ENCODE measurements around the gene TPPP2.

Gene TPPP2

DNA sequence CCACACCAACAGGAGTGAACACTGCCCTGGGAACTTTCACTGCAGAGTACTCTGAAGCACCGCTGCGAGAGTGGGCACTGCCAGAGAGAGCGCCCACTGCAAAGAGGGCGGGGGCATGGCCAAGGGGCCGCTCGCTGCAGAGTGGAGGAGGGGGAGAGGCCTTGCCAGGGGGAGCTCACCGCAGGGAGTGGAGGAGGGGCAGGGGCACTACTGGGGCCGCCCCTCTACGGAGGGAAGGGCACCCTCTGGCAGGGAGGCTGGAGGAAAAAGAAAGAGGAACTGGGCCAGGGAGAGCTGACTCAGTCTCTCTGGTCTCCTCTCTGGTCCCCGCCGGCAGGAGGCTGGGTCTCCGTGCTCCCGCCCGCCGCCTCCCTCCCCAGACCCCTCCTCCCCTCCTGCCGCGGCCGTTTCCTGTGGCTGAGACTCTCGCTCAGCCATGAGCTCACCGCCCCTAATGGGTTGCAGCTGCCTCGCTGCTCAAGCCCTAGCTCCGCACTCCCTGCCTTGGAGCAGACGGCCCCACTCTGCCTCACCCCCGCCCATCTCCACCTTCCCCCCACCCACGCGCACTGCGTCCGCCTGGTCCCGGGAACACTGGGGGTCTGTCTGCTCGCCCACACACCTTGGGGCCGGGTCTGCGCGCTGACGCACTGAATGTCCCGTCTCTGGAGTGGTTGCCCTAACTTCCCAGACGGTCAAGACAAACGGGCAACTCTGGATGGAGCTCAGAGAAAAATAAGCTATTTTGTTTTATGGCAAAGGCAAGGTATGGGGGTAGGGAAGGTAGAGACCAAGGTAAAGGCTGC lies 41.4 kb downstream of the TPPP2 start (continued):
- TF ChIP-seq ZNF664 (tag by site-specific recombination; IDR thresholded peaks at IDR 0.05): no peak
- no peak for TF ChIP-seq ZNF521 (tag by site-specific recombination; IDR thresholded peaks at IDR 0.05)
- peak; percentile 87 for TF ChIP-seq KLF16 (tag by site-specific recombination; IDR thresholded peaks at IDR 0.05)
- TF ChIP-seq KLF8 (tag by site-specific recombination; IDR thresholded peaks at IDR 0.05): peak; percentile 70; the same call in 1 of the 2 replicates
- TF ChIP-seq, protein P1, sequence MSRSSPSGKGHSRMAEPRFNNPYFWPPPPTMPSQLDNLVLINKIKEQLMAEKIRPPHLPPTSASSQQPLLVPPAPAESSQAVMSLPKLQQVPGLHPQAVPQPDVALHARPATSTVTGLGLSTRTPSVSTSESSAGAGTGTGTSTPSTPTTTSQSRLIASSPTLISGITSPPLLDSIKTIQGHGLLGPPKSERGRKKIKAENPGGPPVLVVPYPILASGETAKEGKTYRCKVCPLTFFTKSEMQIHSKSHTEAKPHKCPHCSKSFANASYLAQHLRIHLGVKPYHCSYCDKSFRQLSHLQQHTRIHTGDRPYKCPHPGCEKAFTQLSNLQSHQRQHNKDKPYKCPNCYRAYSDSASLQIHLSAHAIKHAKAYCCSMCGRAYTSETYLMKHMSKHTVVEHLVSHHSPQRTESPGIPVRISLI (tag by site-specific recombination; IDR thresholded peaks at IDR 0.05): no peak
- TF ChIP-seq ZNF629 (tag by site-specific recombination; IDR thresholded peaks at IDR 0.05): peak; percentile 79
- TF ChIP-seq ZFHX2 (tag by site-specific recombination; conservative IDR thresholded peaks at IDR 0.05): peak; percentile 95
- TF ChIP-seq GLIS2 (tag by site-specific recombination; IDR thresholded peaks at IDR 0.05): peak; percentile 73; the same call in 1 of the 2 replicates
- TF ChIP-seq ZNF610 (tag by site-specific recombination; IDR thresholded peaks at IDR 0.05; ENCODE audit: borderline replicate concordance): peak; percentile 55; the same call in 1 of the 2 replicates
- peak; percentile 89 for TF ChIP-seq PRDM10 (tag by site-specific recombination; IDR thresholded peaks at IDR 0.05)
- TF ChIP-seq ZBTB7A (tag by site-specific recombination; IDR thresholded peaks at IDR 0.05; ENCODE audit: low read depth): peak; percentile 73
- peak; percentile 75 for TF ChIP-seq ZBTB8A (tag by site-specific recombination; IDR thresholded peaks at IDR 0.05)
- TF ChIP-seq ZNF561 (tag by site-specific recombination; IDR thresholded peaks at IDR 0.05; ENCODE audit: borderline replicate concordance): 0 out of 2 replicates have a peak, but pooled peaks have one; percentile 53
- TF ChIP-seq ZNF449 (tag by site-specific recombination; IDR thresholded peaks at IDR 0.05): 0 out of 2 replicates have a peak, but pooled peaks have one; percentile 13
- TF ChIP-seq YY1 (tag by site-specific recombination; IDR thresholded peaks at IDR 0.05): peak; percentile 13; the same call in 1 of the 2 replicates
- no peak for TF ChIP-seq ZSCAN23 (tag by site-specific recombination; IDR thresholded peaks at IDR 0.05)
- TF ChIP-seq, protein P2, sequence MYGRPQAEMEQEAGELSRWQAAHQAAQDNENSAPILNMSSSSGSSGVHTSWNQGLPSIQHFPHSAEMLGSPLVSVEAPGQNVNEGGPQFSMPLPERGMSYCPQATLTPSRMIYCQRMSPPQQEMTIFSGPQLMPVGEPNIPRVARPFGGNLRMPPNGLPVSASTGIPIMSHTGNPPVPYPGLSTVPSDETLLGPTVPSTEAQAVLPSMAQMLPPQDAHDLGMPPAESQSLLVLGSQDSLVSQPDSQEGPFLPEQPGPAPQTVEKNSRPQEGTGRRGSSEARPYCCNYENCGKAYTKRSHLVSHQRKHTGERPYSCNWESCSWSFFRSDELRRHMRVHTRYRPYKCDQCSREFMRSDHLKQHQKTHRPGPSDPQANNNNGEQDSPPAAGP (tag by site-specific recombination; IDR thresholded peaks at IDR 0.05): peak; percentile 61

- H3K4me3 ChIP-seq (ENCODE audit: low read depth, low read length): peak overlapping the region; percentile 79; the same call in 1 of the 2 replicates
- H3K4me1 ChIP-seq (ENCODE audit: control insufficient read depth, insufficient read depth, low read length): peaks cover 16% of the 10 kb centered on the region
- no peaks in the 10 kb centered on the region for H3K9me3 ChIP-seq (ENCODE audit: control insufficient read depth, insufficient read depth, low read depth, low read length)
- POLR2A ChIA-PET: interaction anchor here (0.7 to 3.7 kb wide), 16 partner anchors 8 to 610 kb away, joined by 3 to 71 read pairs (median 8); partner anchors contain the start of genes NDRG2, SLC39A2 and ZNF219
- peak overlapping the region; percentile 86; the same call in 1 of the 2 replicates for H3K27ac ChIP-seq (ENCODE audit: extremely low read depth, low read depth, low read length)
- CTCF ChIA-PET: interaction anchor here (0.6 to 4.3 kb wide), 13 partner anchors 14 to 561 kb away, joined by 3 to 64 read pairs (median 7); no protein-coding TSS in a partner anchor
- H3K36me3 ChIP-seq (ENCODE audit: control insufficient read depth in 2 of 2, insufficient read depth in 1 of 2, low read length in 2 of 2): peaks cover 0 to 40% of the 10 kb centered on the region in 2 experiments; a peak in 1 of 3 replicates
- TF ChIP-seq, protein P3, sequence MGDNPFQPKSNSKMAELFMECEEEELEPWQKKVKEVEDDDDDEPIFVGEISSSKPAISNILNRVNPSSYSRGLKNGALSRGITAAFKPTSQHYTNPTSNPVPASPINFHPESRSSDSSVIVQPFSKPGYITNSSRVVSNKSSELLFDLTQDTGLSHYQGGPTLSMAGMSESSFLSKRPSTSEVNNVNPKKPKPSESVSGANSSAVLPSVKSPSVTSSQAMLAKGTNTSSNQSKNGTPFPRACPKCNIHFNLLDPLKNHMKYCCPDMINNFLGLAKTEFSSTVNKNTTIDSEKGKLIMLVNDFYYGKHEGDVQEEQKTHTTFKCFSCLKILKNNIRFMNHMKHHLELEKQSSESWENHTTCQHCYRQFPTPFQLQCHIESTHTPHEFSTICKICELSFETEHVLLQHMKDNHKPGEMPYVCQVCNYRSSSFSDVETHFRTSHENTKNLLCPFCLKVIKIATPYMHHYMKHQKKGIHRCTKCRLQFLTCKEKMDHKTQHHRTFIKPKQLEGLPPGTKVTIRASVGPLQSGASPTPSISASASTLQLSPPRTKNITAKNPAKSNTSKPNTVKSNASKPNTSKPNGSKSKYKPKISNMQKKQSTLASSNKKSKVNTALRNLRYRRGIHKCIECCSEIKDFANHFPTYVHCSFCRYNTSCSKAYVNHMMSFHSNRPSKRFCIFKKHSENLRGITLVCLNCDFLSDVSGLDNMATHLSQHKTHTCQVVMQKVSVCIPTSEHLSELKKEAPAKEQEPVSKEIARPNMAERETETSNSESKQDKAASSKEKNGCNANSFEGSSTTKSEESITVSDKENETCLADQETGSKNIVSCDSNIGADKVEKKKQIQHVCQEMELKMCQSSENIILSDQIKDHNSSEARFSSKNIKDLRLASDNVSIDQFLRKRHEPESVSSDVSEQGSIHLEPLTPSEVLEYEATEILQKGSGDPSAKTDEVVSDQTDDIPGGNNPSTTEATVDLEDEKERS (tag by site-specific recombination; IDR thresholded peaks at IDR 0.05): no peak
- TF ChIP-seq ZBTB7A (tag by site-specific recombination; IDR thresholded peaks at IDR 0.05; ENCODE audit: low read depth) (no peak), ZNF48 (tag by site-specific recombination; IDR thresholded peaks at IDR 0.05) (no peak), ZNF366 (tag by site-specific recombination; conservative IDR thresholded peaks at IDR 0.05) (no peak), ZNF433 (tag by site-specific recombination; IDR thresholded peaks at IDR 0.05; ENCODE audit: low read depth) (no peak)
- TF ChIP-seq, protein P4, sequence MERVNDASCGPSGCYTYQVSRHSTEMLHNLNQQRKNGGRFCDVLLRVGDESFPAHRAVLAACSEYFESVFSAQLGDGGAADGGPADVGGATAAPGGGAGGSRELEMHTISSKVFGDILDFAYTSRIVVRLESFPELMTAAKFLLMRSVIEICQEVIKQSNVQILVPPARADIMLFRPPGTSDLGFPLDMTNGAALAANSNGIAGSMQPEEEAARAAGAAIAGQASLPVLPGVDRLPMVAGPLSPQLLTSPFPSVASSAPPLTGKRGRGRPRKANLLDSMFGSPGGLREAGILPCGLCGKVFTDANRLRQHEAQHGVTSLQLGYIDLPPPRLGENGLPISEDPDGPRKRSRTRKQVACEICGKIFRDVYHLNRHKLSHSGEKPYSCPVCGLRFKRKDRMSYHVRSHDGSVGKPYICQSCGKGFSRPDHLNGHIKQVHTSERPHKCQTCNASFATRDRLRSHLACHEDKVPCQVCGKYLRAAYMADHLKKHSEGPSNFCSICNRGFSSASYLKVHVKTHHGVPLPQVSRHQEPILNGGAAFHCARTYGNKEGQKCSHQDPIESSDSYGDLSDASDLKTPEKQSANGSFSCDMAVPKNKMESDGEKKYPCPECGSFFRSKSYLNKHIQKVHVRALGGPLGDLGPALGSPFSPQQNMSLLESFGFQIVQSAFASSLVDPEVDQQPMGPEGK (tag by site-specific recombination; IDR thresholded peaks at IDR 0.05): no peak
Observed at GRCh38 chr14:21072031-21072473, 42.0 kb downstream of the TPPP2 start.
